GM19463 (cell line): ENCODE results near the gene SLCO1B1.
"Not testable (repeated sequence)": the region's sequence is repeated elsewhere in the genome, so short reads cannot be mapped to it uniquely, and the experiment has no call there.

ENCODE experiments used
- ATAC-seq: cut with Tn5 transposase; IDR thresholded peaks from one replicate; pipeline ENCODE4 v1.9.1; 2021; ENCODE audit warnings: mild to moderate bottlenecking, moderate library complexity; ENCODE audit not compliant: unreplicated experiment

Gene SLCO1B1, protein sequence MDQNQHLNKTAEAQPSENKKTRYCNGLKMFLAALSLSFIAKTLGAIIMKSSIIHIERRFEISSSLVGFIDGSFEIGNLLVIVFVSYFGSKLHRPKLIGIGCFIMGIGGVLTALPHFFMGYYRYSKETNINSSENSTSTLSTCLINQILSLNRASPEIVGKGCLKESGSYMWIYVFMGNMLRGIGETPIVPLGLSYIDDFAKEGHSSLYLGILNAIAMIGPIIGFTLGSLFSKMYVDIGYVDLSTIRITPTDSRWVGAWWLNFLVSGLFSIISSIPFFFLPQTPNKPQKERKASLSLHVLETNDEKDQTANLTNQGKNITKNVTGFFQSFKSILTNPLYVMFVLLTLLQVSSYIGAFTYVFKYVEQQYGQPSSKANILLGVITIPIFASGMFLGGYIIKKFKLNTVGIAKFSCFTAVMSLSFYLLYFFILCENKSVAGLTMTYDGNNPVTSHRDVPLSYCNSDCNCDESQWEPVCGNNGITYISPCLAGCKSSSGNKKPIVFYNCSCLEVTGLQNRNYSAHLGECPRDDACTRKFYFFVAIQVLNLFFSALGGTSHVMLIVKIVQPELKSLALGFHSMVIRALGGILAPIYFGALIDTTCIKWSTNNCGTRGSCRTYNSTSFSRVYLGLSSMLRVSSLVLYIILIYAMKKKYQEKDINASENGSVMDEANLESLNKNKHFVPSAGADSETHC

DNA sequence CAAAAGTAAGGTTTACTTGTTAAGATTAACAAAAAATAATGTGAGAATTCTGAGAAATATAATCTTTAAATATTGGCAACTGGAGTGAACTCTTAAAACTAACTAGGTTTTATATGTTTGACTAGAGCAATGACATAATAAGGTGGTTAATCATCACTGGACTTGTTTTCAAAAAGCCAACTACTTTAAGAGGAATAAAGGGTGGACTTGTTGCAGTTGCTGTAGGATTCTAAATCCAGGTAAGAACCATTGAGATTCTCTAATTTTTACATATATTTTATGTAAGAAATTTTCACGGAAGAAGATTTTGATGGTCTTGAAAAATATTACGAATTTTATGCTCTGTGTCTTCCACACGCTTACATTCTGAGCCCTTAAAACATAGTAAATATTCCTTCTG lies at the start of gene SLCO1B1:
Gene SLCO1B1, plus strand, starts transcription at position 197 of the 400 bp plus-strand sequence. CDS start 10,381 bp downstream, outside the sequence.
- ATAC-seq = no peak

DNA sequence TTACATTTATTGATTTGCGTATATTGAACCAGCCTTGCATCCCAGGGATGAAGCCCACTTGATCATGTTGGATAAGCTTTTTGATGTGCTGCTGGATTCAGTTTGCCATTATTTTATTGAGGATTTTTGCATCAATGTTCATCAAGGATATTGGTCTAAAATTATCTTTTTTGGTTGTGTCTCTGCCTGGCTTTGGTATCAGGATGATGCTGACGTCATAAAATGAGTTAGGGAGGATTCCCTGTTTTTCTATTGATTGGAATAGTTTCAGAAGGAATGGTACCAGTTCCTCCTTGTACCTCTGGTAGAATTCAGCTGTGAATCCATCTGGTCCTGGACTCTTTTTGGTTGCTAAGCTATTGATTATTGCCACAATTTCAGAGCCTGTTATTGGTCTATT lies 46.2 kb upstream of the SLCO1B1 start:
- ATAC-seq = not testable (repeated sequence)

GRCh38 chr12:21111732-21112131 lies 19.3 kb upstream of the SLCO1B1 start:
- ATAC-seq = no peak

- no peak for ATAC-seq
Observed at GRCh38 chr12:21113266-21113665, 17.7 kb upstream of the SLCO1B1 start.

- ATAC-seq = no peak
Observed at GRCh38 chr12:21117995-21118394, 13.0 kb upstream of the SLCO1B1 start.

DNA sequence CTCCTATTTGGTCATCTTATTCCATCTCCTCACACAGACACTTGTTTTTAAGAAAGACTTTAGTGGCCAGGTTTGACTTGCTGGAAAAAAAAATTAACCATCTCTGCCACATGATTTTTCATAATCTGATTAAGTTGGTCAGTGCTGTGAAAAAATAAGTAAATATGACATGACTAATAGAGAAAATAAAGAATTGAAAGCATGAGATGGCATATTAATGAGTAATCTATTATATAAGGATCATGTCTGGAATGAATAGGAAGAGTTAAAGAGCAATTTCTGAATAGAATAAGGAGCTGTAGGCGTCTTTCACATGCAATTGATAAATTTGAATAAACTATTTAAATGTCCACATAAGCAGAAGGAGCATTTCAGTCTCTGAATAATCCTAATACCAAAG lies 12.2 kb upstream of the SLCO1B1 start:
- ATAC-seq = no peak

DNA sequence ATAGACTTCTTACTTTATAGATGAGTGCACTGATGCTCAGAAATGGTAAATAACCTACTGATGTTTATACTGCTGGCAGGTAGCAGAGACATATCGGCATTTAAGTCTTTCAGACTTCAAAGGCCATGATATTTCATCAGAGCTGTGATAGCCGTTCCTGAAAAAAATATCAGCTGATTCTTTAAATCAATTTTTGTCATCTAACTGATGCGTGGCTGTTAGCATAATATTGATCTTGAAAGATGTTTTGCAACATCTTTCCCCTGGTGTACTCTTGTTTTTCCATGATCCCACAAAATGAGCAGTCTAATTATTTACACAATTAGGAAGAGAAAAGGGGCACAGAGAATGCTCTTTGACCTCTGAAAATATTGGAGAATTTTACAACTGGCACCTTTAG lies 1.6 kb upstream of the SLCO1B1 start:
- ATAC-seq = no peak

GRCh38 chr12:21129906-21130305 lies 1.1 kb upstream of the SLCO1B1 start:
- ATAC-seq = no peak

DNA sequence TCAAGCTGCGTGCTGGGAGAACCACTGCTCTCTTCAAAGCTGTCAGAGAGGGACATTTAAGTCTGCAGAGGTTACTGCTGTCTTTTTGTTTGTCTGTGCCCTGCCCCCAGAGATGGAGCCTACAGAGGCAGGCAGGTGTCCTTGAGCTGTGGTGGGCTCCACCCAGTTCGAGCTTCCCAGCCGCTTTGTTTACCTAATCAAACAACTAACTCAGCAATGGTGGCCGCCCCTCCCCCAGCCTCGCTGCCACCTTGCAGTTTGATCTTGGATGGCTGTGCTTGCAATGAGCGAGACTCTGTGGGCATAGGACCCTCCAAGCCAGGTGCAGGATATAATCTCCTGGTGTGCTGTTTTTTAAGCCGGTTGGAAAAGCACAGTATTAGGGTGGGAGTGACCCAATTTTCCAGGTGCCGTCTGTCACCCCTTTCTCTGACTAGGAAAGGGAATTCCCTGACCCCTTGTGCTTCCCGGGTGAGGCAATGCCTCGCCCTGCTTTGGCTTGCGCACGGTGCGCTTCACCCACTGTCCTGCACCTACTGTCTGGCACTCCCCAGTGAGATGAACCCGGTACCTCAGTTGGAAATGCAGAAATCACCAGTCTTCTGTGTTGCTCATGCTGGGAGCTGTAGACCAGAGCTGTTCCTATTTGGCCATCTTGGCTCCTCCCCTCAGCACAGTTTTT lies 6.5 kb downstream of the SLCO1B1 start:
- not testable (repeated sequence) for ATAC-seq

DNA sequence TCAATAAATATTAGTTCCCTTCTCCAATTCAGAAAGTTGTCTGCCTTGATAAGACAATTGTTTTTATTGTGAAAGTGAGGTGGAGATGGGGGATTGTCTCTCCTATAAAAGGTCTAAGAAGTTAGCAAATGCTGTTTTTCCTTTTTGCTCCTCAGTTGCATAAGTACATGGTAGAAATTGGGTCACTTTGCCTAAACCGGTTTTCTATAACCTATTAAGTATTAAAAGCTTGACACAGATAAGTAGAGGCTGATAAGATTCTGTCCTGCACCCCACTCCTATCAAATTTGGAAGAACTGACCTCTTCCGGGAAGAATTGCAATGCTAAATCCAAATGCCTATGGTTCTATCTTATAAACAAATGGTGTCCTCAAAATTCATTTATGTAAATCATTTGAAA lies 7.0 kb downstream of the SLCO1B1 start:
- no peak for ATAC-seq

- ATAC-seq = no peak
Observed at GRCh38 chr12:21144309-21144708, 13.3 kb downstream of the SLCO1B1 start.

- ATAC-seq = not testable (repeated sequence)
Observed at GRCh38 chr12:21149861-21150260, 18.9 kb downstream of the SLCO1B1 start.

GRCh38 chr12:21151184-21151583 lies 20.2 kb downstream of the SLCO1B1 start:
- no peak for ATAC-seq

- no peak for ATAC-seq
Observed at GRCh38 chr12:21155522-21156351, 24.7 kb downstream of the SLCO1B1 start.

DNA sequence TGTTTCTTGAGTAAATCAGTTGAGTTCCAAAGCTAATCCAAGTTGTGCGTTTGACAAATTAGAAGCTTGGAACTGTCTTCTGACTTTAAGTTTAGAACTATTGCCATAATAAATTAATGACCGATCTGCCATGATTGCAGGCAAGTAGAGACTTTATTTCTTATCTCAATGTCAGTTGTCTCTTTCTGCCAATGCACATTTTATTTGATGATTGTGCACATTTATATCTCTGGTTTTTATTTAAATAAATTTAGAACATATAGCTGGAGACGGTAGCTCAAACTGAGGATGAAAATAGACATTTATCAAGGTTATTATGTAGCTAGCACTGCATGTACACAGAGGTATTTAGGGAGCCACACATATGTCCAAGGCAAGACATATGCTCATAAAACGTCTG lies 34.1 kb downstream of the SLCO1B1 start:
- no peak for ATAC-seq

- peak; percentile 65 for ATAC-seq
Observed at GRCh38 chr12:21169878-21170472, 39.0 kb downstream of the SLCO1B1 start.

DNA sequence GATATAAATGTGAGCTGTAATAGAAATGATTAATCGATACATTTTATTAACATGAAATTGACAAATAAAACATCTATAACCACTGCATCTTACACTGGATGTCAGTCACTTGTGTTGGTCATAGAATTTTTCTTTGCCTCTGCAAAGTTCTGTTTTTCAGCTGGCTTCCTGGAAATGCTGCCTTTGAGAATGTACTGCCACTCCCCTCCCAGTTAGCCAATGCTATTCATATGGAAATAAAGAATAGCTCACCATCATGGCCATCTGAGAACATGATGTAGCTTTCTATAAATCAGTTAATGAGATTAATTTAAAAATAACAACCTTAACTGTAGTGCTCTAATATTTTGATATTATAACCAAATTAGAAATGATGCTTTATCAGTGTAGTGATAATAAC lies 41.1 kb downstream of the SLCO1B1 start:
- ATAC-seq = no peak

DNA sequence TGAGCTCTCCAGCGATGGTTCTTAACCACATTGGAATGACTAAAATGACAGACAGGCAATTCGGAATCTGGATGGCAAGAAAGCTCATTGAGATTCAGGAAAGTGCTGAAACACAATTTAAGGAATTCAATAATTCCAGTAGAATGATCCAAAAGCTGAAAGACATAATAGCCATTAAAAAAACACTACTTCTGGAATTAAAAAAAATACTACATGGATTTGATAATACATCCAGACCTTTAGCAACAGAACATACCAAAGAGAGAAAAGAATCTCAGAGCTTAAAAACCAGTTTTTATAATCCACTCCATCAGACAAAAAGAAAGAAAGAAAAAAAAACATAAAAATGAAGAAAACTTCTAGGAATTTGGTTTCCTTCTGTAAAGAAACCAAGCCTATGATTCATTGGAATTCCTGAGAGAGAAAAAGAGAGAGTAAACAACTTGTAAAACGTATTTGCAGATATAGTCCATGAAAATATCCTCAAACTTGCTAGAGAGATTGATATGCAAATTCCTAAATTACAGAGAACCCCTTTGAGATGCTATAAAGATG lies 52.8 kb downstream of the SLCO1B1 start:
- no peak for ATAC-seq

GRCh38 chr12:21190016-21190415 lies 59.0 kb downstream of the SLCO1B1 start:
- ATAC-seq = no peak

GRCh38 chr12:21214433-21214832 lies 83.4 kb downstream of the SLCO1B1 start:
- not testable (repeated sequence) for ATAC-seq
